Eye (tissue), 1 donor: ENCODE data around the gene CARD10.
"Not testable (repeated sequence)": the region's sequence is repeated elsewhere in the genome, so short reads cannot be mapped to it uniquely, and the experiment has no call there.

Source experiments
- DNase-seq: peaks from one replicate; pipeline ENCODE4 v3.0.0-alpha.2; 2015

CARD10 gene

DNA sequence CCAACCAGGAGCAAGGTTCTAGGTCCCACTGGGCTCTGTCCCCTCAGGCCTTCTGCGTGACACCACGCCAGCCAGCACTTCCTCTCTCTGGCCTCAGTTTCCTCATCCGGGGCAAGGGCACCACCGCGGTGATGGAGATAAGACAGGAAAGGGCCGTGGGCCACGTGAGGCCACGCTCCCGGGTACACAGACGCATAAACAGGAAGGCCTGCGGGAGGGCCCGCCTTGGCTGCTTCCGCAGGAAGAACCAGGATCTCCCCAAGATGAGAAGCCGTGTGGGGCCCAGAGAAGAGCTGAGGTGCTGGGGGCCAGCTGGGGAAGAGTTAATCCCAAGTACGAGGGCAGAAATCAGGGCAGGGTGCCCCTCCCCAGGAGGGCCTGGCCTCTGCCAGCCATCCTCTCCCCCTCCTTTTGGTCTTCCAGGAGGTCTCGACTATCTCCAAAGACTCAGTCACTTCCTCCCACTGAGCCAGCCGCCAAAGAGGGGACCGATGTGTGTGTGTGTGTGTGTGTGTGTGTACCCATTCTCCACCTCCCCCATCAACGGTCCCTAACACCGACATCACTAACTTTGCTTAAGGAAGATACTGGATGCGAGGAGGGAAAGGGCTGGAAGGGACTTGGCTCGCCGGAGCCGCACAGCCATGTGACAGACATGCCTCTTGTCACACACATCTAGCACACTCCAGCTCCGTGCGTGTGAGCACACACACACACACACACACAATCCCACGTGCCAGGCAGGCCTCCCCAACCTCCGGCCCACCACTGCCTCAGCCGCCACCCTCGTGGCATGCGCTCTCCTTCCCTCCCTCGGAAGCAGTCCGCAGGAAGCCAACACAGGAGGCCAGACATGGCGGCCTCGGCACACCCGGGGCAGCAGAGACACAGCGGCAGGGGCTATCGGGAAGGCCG, 34.5 kb downstream of the CARD10 start:
- no peak for DNase-seq

DNA sequence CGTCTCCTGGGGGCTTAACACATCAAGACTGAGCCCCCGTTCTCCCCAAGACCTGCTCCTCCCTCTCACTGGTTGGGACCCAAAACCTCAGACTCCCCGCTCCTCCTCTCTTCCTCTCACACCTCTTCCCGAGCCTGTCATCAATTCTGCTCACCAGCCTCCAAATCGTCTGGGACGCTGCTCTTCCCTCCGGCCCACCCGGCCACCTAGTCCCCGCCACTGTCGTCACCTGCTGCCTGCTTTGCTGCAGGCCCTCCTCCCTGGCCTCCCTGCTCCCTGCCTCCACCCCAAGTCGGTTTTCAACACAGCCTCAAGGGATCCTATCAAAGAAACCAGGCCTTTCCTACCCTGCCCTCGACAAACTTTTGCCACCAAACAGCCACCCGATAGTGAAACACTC, 36.2 kb downstream of the CARD10 start:
- no peak for DNase-seq

DNA sequence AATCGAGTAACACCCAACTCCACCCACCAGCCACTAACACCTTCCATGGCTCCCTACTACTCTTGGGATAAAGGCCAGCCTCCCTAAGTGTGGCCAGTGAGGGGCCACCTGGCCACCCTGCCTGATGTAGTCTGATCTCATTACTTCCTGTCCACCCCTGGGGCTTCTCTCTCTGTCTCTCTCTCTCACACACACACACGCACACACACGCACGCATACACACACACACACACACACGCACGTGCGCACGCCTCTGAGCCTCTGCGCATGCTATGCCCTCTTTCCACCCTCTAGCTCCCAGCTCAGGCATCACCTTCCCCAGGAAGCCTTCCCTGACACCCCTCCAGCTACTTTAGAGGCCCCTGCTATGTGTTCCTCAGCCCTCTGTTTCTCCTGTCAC, 37.0 kb downstream of the CARD10 start:
- DNase-seq, result no peak

DNA sequence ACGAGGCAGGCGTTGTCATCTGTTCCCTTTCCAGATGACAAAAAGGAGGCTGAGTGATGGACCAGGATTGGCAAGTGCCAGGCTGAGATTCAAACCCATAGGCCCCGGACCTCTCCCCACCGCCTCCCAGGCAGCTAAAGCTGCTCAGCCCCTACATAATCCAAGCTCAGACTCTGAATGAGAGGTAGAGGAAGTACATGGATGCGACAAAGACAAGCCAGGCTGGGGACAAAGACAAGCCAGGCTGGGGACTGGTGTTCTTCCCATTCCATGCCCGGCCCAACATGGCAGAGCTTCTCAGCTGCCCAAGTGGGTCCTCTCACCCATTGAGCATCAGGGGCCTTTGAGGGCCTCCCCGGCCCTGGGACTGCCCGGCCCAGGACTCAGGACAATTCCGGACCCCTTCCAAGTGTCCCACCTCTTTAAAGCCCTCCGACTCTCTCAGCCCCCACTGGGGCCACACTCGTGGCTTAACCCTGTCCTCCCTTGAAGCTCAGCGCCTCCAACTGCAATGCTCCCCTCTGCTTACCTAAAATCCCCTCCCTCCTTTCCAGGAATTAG, 37.8 kb downstream of the CARD10 start:
- DNase-seq, result no peak

DNA sequence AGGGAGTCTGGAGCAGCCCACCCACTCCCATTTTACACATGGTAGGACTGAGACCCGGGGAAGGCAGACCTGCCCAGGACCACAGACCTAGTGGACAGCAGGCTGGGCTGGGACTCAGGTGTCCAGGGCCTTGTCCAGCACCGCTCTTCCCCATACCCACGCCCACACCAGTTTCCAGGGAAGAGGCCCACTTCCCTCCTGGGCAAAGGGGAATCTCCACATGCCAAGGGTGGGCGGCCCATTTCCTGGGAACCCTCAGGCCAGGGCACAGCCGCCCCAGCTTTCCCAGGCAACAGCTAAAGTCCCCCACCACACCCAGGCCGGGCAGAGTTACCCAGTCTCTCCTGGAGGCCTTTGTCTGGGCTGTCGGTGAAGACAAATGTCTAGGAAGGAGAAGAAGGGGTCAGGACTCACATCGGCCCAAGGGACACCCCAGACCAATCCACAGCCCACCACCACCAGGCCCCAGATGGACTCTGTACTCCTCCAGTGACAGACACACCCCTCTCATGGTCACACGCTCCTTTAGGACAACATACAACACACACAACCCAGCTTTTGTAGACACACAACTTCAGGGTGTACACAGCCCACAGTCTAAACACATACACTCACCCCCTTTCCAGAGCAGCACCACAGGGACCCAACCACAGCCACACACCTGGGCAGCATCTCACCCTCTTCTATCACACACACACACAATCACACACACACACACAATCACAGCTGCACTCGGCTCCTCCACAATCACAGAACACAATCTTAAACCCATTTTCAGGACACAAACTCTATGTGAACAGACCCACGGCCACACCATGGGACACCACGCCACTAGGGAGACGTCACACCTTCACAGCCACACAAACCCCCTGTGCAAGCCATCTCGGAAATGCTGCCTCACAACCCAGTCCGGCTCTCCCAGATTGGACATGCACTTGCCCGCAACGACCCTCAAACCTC, 38.5 kb downstream of the CARD10 start:
- DNase-seq, result no peak

DNA sequence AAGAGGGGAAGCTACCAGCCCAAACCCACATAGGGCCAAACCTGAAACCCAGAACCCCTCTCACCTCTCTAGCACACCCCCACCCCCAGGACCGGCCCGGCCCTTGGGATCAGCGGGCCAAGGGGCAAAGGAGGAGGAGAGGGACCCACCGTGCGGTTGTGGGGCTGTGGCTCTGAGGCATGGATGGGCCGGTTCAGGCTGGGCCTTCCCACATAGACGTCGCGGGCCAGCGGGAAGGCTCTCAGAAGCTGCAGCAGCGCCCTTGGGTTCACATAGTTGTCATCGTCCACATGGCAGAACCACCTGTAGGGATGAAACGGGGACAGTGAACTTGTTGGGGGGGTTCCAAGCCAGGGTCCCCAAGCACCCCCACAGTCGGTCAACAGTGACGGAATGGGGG, 40.0 kb downstream of the CARD10 start:
- no peak for DNase-seq

DNA sequence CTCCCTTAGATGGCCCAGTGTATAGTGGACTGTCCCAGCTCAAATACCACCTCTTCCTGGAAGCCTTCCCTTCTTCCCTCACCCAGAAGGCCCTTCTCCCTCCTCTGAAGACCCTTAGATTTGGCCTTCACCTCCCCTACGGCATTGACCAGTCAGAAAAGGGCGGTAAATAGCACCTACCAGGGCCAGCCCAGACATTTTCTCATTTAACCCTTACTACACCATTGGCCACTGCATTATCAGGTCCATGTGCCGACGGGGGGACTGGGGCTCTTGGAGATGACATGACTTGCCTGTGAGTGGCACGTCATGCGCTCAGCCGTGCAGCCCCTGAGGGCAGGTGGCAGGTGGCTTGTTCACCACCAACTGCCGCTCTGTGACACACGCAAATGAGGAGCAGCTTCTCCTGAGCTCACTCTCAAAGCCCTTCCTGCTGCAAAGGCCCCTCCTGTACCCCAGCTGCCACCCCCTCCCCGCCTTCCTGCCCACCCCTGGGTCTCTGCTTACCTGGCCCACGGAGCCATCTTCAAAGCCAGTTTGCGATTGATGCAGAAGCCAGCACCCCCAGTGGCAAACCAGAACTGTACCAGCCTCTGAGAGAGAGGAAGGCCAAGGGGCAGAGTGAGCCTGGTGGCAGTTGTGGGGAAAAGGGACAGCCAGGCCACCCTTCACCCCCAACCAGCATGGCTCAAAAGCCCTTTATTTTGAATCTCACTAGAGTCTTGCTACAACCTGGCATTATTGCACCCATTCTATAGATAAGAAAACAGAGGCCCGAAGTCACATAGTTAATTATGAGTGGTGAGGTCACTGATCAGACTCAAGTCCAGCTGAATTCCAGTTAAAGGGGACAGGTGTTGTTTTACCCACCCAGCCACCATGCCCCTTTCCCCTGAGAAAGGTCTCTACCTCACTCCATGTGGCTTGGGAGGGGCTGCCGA, 42.6 kb downstream of the CARD10 start:
- no peak for DNase-seq

DNA sequence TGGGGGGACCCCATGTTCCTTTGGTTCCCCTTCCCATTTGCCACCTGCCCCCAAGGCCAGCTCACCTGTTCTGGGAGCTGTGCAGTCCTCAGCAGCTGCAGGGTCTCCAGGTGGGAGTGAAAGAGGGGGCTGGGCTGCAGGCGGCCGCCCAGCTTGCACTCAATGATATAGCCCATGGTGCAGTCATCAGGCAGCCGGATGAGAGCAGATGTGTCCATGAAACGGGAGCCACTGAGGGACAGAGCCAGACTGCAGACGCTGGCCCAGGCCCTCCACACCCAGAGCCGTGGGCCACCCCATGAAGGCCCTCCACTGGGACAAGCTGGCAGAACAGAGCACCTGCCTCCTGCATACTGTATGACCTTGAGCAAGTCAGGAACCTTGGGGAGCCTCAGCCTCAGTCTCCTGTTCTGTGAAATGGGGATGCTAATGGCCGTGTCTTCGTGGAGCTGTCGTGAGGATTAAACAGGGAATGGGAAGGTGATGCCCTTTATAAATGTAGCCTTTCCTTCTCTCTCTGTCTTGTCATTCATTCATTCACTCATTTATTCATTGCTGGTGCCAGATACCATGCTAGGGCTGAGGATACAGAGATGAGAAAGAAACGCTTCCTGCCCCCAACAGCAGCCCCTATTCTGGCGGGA, 44.6 kb downstream of the CARD10 start:
- DNase-seq, result no peak

DNA sequence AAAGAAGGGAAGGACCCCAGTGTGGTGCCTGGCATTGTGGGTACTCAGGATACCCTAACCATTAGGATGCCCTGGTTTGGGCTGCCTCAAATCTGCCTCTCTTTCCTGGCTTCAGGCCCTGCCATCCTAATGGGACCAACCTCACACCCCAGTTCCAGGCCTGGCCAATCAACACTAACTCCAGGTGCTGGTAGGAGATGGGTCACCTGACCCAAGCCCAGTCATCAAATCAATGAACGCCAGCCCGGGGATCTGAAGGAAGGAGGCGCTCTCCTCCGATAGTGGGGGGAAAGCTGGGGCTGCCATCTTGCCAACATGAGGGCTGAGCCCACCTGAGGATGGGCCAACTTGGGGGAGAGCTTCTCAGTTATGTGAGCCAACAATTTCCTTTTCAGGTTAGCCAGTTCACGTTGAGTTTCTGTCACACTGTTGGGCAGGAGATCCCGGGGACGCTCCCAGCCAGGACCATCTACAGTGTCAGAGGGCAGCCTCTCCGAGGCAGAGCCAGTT, 45.7 kb downstream of the CARD10 start:
- DNase-seq, result no peak

DNA sequence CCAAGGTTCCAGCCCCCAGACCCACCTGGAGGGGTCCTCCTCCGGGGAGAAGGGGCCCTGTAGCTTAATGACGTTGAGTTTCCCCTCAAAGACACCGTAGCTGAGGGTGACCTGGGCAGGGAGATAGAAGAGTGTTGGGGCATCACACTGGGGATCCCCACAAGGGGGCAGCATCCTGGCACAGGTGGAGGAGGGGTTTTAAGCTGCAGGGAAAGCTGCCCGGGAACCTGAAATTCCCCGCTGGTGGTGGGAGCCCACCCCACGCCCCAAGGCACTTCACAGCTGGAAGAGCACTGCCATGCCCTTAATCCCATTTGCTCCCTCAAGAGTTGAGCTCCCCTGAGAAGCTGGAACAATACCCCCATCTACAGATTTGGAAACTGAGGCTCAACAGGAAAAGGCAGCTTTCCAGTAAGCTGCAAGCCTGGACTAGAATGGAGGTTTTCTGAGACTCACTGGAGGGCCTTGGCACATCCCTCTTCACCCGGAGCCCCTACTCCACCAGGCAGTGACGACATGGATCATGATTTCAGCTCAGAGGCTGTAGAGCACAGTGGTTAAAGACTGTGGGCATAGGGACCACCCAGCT, 46.7 kb downstream of the CARD10 start:
- no peak for DNase-seq

DNA sequence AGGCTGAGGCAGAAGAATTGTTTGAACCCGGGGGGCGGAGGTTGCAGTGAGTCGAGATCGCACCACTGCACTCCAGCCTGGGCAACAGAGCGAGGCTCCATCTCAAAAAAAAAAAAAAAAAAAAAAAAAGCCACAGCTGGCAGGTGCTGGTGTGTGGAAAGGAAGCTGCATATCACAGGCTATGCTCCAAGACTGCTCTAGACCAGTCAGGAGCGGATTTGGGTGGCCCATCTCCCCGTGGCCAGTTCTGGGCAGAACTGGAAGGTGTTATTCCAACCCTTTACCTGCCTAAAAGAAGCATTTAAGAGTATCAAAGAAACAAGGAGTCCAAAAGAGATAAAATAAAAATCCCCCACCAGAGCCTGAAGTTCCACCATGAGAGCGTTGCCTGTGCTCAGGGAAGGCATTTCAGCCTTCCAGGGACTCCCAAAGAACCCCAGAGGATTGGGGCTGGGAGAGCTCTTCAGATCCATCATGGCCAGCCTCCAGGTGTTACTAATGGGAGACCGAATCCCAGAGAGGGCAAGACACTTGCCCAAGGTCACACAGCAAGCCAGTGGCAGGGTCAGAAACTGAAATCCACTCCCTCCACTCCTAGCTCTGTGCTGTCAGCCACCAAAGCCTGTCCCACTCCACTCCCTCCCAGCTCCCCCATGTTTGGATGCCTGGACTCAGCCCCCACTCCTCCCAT, 47.3 kb downstream of the CARD10 start:
- DNase-seq, result no peak

DNA sequence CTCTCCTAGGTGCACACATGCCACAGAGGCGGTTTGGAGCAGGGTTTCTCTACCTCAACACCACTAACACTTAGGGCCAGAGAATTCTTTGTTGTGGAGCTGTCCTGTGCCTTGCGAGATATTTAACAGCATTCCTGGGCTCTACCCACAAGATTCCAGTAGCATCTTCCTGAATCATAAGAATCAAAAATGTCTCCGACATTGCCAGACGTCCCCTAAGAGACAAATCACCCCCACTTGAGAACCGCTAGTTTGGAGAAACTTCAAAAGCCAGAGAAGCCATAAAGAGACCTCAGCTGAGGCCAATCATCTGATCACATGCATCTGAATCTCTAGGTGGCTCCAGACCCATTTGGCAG, 49.1 kb downstream of the CARD10 start:
- no peak for DNase-seq

DNA sequence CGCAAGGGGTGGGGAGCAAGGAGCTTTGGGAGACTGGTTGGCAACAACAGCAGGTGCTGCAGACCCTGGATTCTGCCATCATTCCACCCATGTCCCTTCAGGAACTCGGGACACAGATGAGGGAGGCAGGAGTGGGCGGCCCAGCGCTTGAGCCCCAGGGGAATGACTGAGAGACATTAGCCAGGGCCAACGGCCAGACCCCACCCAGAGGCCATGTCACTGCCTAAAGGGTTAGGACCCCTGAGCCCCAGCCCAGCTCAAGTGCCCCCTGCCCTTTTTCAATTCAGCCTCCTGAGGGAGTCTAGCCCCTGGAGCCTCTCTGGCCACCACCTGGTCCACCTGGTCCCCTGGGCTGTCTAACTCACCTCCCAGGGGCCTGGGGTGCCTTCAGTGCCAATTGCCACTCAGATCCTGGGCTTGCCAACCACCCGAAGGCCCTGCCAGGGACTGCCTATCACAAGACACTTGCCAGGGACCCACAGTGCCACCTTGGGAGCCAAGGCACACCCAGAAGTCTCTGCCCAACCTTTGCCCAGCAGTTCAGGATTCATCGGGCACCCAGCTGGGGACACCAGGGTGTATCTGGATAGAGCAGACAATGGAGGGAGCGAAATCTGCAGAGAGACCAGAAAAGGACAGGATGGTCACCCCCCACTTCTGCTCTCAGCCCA, 49.7 kb downstream of the CARD10 start:
- DNase-seq, result no peak

DNA sequence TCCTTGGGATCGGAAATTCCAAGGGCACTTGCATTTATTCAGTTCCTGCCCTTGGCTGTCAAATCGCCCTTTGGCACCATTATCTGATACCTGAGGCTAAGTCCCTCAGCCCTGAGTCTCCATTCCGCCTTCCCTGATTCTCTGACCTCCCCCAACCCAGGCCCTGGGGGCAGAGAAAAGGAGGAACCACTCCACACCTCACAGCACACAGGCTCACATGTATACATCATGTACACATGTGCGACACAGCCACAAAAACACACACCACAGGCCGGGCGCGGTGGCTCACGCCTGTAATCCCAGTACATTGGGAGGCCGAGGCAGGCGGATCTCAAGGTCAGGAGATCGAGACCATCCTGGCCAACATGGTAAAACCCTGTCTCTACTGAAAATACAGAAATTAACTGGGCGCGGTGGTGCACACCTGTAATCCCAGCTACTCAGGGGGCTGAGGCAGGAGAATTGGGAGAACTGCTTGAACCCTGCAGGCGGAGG, 51.0 kb downstream of the CARD10 start:
- not testable (repeated sequence) for DNase-seq

DNA sequence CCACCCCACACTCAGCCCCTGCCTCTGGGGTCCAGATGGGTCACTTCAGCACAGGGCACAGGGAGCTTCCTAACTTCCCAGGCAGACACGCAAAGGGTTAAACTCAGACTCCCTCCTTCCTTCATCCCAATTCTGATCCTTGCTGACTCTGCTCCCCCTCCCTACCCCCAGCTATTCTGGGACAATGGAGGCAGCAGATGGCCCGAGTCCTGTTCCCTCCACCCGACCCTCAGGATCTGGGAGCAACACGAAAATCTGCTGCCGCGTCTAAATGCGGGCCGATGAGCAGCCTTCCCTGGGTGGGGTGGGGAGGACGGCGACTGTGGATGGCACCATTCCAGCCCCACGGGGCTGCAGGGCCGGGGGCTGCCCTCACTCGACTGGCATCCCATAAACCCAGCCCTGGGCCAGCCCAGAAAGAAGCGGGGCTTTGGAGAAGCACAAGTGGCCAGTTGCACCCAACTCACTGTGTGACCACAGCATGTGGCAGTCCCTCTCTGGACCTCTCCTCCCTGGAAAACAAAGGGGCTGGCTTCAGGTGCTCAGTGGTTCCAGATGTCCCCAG, 51.7 kb downstream of the CARD10 start:
- DNase-seq, result peak; percentile 47

DNA sequence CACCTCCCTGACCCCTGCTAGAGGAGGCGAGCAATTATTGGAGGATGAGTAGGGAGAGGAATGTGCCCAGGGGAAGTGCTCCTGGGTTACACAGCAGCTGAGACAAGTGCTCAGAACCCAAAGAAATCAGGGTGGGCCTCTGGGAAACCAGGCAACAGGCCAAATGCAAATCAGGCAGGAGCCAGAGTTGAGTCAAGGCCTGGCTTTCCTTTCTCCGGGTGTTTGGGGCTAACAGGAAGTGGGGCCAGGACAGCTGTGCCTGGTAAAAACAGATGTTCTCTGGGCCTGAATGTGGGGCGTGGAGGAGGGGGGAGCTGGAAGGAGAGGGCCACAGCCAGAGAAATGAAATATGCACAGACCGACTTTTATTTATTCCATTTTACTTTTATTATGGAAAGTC, 55.0 kb downstream of the CARD10 start:
- DNase-seq, result no peak

DNA sequence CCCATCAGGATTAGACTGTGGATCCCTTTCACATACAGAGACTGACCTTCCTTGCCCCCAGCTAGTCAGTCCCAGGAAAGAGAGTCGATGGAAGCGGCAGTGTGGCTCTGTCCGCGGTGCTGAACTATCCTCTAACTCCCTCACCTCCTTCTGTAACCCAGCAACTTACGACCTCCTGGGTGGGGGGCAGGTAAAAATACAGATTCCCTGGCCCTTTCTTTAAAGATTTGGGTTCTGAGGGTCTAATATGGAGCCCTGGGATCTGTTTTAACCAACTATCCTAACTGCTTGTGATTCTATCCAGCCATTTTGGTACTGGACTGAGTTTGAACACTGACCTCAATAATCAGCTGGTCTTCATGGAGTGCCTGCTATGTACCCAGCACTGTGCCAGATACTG, 56.2 kb downstream of the CARD10 start:
- peak; percentile 78 for DNase-seq

DNA sequence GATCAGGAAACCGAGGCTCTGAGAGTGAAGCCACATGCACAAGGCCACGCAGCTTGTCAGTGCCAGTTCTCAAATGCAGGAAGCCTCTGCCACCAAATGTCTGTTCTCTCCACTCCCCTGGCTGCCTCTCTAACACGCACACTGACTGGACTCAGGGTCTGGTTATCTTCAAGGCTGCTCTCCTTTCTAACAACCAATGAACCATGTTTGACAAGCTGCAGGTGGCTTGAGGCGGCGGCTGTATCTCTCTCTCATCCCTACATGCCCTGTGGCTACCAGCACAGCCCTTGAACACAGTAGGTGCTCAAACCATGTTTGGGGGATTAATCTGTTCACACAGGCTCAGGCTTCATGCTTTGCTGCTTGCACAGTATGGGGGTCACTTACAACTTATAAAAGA, 56.8 kb downstream of the CARD10 start:
- DNase-seq, result no peak

DNA sequence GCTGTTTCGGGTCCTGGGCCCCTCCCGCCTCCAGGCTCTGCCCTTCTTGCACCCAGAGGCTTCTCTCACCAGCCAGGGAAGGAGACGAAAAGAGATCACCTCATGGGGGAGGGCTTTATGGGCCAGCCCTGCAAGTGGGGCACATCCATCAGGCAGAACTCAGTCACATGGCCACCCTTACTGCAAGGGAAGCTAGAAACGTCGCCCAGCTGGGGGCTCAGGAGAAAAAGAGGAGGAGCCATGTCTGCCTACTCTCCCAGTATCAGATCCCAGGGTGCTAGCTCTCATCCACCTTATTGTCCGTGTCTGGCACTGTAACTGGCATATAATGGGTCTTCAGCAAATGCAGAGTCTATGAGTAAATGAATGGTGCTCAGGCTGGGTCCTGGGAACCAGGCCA, 57.3 kb downstream of the CARD10 start:
- DNase-seq, result no peak
